ENCODE data around the gene NF1. TPM values are rescaled to one million over a fixed set of nuclear protein-coding genes. Genes with fewer than 3 reads are reported as not detected.
"Not testable (repeated sequence)": the region's sequence is repeated elsewhere in the genome, so short reads cannot be mapped to it uniquely, and the experiment has no call there.

Gene NF1
- total RNA-seq, 2 donors from 2014 or later, result 33.6 to 39.1 TPM

DNA sequence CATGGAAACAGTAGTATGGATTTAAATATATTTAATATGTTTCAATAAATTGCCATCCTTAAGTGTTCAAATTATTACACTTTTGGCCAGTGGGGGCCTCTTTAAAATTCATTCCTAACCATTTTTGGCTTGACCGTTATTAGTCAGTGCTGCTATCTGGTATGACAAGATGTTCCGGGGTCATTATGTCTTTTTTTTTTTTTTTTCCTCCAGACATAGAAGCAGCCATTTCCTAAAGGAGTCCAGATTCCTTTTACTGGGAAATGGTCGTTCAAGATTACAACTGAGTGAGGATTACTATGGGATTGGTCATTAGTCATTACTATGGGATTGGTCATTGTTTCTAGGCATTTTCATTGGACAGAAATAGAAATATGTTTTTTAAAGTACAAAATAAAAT is 53.4 kb downstream of the NF1 start:
- no peak for DNase-seq (ENCODE audit: low spot score in 2 of 2)
- Mint-ChIP-seq H3K27ac (no peak overlapping the region), H3K36me3 (no peaks in the 10 kb centered on the region), H3K9me3 (peaks cover 4 to 7% of the 10 kb centered on the region in 2 donors)
- no peak for ATAC-seq

DNA sequence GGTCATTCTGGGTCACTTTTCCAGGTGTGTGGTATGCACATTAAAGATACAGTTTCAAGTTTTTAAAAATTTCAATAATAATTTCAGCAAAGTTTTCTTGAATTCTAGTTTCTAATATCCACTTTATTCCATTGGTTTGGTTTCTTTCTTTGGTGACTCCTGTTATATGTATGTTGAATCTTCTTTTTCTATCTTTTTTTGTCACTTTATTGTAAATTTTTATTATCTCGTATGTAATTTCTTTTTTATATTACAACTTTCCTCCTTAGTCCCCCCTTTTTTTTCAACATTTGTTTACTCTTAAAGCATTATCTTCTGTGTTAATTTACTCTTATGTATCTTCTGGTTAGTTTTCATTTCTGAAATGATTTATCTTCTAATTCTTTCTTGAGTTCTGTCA is 57.5 kb downstream of the NF1 start:
- Mint-ChIP-seq H3K9me3 (peaks cover 4 to 7% of the 10 kb centered on the region in 2 donors), H3K36me3 (no peaks in the 10 kb centered on the region), H3K27ac (no peak overlapping the region)
- no peak for DNase-seq (ENCODE audit: low spot score in 2 of 2)
- no peak for ATAC-seq

DNA sequence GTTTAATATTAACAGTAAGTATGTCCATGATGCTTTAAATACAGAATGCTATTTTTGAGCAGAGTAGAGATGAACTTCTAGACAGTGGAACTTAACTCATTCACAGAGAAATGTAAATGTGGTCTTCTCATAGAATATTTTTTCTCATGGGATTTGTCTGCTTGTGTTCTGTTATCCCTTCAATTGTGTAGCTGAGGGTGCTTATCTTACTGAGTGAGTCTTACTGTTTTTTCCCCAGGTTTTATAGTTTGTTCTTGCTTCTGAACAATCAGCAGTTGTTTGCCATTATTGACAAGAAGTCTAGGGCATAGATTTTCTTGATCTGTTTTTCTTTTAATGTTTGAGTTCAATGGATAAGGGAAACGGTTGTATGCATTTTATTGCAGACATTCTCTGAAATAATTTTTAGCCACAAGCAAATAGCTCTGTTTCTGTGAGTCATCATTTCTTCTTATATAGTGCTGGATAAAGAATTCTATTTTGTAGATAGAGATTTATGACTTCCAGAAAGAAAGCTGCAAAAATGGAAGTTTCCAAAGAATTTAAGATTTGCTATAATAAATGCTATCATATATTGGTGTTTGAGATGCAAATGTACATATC is 60.5 kb downstream of the NF1 start:
- ATAC-seq (no peak), DNase-seq (ENCODE audit: low spot score in 2 of 2) (no peak)
- Mint-ChIP-seq H3K27ac (no peak overlapping the region), H3K36me3 (no peaks in the 10 kb centered on the region), H3K9me3 (peaks cover 4 to 7% of the 10 kb centered on the region in 2 donors)

DNA sequence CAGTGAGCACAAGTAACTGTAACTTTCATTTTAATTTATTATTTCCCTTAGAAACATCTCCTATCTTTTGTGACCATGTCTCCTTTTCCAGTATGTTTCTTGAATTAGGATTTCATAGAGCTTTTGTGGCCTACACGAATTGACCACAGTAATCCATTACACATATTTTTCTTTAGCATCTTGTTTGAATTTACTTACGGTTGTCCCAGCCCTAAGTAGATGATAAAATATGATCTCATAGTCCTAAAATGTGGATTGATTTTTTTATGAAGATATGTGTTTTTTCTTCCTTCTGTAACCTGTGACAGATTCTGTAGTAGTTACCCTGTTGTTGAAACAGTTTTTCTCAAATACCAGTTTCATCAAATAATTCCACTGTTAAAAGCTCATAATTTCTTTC is 61.5 kb downstream of the NF1 start:
- ATAC-seq, result no peak
- DNase-seq (ENCODE audit: low spot score in 2 of 2), result no peak
- peaks cover 4 to 7% of the 10 kb centered on the region in 2 donors for H3K9me3 Mint-ChIP-seq
- H3K36me3 Mint-ChIP-seq, result no peaks in the 10 kb centered on the region
- H3K27ac Mint-ChIP-seq, result no peak overlapping the region

- H3K36me3 Mint-ChIP-seq; H3K9me3 Mint-ChIP-seq; ATAC-seq; DNase-seq (ENCODE audit: low spot score in 2 of 2); H3K27ac Mint-ChIP-seq: not testable (repeated sequence)
These were observed 62.1 kb downstream of the NF1 start for GRCh38 chr17:31156864-31157263.

GRCh38 chr17:31158746-31159377 is 64.1 kb downstream of the NF1 start:
- peak overlapping the region in 1 of 2 donors; percentile 78 for H3K27ac Mint-ChIP-seq
- no peak for DNase-seq (ENCODE audit: low spot score in 2 of 2)
- ATAC-seq, result no peak
- no peaks in the 10 kb centered on the region for H3K9me3 Mint-ChIP-seq
- peaks cover 0 to 5% of the 10 kb centered on the region in 2 donors for H3K36me3 Mint-ChIP-seq

DNA sequence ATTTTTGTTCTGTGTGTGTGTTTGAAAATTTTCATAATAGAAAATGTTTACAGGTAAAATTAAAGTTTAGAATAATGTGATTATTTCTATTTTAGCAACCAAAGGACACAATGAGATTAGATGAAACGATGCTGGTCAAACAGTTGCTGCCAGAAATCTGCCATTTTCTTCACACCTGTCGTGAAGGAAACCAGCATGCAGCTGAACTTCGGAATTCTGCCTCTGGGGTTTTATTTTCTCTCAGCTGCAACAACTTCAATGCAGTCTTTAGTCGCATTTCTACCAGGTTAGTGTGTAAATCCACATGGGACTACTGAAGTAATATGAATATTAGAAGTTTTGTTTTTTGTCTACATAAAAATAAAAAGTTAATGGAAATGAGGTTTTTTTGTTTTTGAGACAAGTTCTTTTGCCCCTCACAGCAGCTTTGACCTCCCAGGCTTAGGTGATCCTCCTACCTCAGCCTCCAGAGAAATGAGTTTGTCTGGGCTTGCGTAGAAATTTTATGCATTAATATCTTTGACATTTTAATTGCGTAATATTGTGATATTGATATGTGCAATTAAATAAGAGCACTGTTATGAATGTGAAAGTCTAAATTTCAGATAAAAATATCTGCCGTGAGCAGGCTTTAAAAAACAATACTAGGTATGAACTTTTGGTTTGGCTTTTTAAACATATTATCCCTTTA is 68.5 kb downstream of the NF1 start:
- Mint-ChIP-seq H3K36me3 (peaks cover 0 to 5% of the 10 kb centered on the region in 2 donors), H3K27ac (no peak overlapping the region), H3K9me3 (no peaks in the 10 kb centered on the region)
- ATAC-seq (no peak), DNase-seq (ENCODE audit: low spot score in 2 of 2) (no peak)

- Mint-ChIP-seq H3K9me3 (no peaks in the 10 kb centered on the region), H3K27ac (no peak overlapping the region), H3K36me3 (peaks cover 0 to 9% of the 10 kb centered on the region in 2 donors)
- ATAC-seq (no peak), DNase-seq (ENCODE audit: low spot score in 2 of 2) (no peak)
These were observed 72.3 kb downstream of the NF1 start for GRCh38 chr17:31167111-31167510.

- no peak for ATAC-seq
- peaks cover 4% of the 10 kb centered on the region in 2 donors for H3K36me3 Mint-ChIP-seq
- no peak overlapping the region for H3K27ac Mint-ChIP-seq
- H3K9me3 Mint-ChIP-seq, result no peaks in the 10 kb centered on the region
- DNase-seq (ENCODE audit: low spot score in 2 of 2), result no peak
These were observed 76.9 kb downstream of the NF1 start for GRCh38 chr17:31171701-31172100.

GRCh38 chr17:31172388-31172787 is 77.6 kb downstream of the NF1 start:
- DNase-seq (ENCODE audit: low spot score in 2 of 2) (no peak), ATAC-seq (no peak)
- Mint-ChIP-seq H3K27ac (no peak overlapping the region), H3K36me3 (peaks cover 6 to 8% of the 10 kb centered on the region in 2 donors), H3K9me3 (peaks cover 0 to under 1% of the 10 kb centered on the region in 2 donors)

DNA sequence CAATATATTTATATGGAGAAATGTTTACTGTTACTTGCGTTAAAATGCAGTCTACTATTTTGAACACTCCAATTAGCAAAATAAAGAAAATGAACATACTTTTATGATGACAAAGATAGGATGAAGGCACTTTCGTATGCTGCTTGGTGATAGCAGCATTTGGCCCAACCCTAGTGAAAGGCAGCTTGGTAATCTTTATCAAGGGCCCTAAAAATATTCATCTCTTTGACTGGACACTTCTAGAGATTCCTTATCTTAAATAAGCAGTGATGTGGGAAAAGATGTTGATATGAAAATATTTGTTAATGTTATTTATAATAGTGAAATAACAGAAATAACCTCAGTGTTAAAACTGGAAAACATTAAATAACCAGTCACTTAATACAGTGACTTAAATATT is 79.4 kb downstream of the NF1 start:
- DNase-seq (ENCODE audit: low spot score in 2 of 2) (no peak), ATAC-seq (no peak)
- H3K27ac Mint-ChIP-seq, result no peak overlapping the region
- H3K9me3 Mint-ChIP-seq, result peaks cover 0 to 5% of the 10 kb centered on the region in 2 donors
- H3K36me3 Mint-ChIP-seq, result peaks cover 8 to 10% of the 10 kb centered on the region in 2 donors

DNA sequence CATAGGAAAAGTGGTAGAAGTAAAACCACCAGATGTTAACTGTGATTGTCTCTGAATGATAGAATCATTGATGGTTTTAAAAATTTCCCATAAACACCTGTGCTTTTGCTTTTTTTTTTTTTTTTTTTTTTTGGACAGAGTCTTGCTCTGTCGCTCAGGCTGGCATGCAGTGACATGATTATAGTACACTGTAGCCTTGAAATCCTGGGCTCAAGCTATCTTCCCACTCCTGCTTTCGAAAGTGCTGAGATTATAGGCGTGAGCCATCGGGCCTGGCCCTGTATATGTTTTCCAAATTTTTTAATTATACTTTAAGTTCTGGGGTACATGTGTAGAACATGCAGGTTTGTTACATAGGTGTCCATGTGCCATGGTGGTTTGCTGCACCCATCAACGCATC is 80.5 kb downstream of the NF1 start:
- ATAC-seq (no peak), DNase-seq (ENCODE audit: low spot score in 2 of 2) (no peak)
- no peak overlapping the region for H3K27ac Mint-ChIP-seq
- H3K9me3 Mint-ChIP-seq, result peaks cover 0 to 5% of the 10 kb centered on the region in 2 donors
- H3K36me3 Mint-ChIP-seq, result peaks cover 8 to 9% of the 10 kb centered on the region in 2 donors

DNA sequence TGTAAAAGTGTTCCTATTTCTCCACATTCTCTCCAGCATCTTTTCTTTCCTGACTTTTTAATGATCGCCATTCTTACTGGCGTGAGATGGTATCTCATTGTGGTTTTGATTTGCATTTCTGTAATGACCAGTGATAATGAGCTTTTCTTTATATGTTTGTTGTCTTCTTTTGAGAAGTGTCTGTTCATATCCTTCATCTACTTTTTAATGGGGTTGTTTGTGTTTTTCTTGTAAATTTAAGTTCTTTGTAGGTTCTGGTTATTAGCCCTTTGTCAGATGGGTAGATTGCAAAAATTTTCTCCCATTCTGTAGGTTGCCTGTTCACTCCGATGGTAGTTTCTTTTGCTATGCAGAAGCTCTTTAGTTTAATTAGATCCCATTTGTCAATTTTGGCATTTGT is 81.4 kb downstream of the NF1 start:
- not testable (repeated sequence) for ATAC-seq; H3K36me3 Mint-ChIP-seq; DNase-seq (ENCODE audit: low spot score in 2 of 2); H3K9me3 Mint-ChIP-seq; H3K27ac Mint-ChIP-seq

DNA sequence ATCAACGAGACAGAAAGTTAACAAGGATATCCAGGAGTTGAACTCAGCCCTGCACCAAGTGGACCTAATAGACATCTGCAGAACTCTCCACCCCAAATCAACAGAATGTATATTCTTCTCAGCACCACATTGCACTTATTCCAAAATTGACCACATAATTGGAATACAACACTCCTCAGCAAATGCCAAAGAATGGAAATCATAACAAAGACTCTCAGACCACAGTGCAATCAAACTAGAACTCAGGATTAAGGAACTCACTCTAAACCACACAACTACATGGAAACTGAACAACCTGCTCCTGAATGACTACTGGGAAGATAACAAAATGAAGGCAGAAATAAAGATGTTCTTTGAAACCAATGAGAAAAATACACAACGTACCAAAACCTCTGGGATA is 84.2 kb downstream of the NF1 start:
- not testable (repeated sequence) for ATAC-seq; H3K9me3 Mint-ChIP-seq; H3K27ac Mint-ChIP-seq; DNase-seq (ENCODE audit: low spot score in 2 of 2)
- H3K36me3 Mint-ChIP-seq, result peaks cover 6 to 11% of the 10 kb centered on the region in 2 donors

DNA sequence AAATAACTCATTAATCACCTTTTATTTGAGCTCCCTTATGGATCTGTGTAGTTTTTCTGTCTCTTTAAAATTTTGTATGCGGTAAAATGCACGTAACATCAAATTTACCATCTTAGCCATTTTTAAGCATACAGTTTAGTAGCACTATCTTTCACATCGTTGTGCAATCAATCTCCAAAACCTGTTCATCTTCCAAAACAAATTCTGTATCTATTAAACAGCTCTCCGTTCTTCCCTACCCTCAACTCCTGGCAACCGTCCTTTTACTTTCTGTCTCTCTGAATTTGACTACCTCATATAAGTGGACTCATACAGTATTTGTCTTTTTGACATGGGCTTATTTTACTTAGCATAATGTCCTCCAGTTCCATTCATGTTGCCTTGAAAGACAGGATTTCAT is 100.5 kb downstream of the NF1 start:
- DNase-seq (ENCODE audit: low spot score in 2 of 2) (no peak), ATAC-seq (no peak)
- Mint-ChIP-seq H3K27ac (no peak overlapping the region), H3K36me3 (no peaks in the 10 kb centered on the region), H3K9me3 (no peaks in the 10 kb centered on the region)

DNA sequence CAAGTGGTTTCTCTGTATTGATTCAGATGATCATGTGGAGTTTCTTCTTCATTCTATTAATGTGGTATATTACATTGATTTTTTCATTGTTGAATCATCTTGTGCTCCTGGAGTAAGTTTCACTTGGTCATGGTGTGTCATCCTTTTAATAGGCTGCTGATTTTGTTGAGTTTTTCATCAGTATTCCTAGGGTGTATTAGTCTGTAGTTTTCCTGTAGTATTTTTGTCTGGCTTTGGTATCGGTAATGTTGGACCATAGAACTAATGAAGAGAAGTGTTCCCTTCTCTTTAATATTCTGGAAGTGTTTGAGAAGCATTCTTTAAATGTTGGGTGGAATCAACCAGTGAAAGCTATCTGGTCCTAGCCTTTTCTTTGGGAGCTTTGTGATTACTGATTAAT is 103.2 kb downstream of the NF1 start:
- Mint-ChIP-seq H3K27ac (no peak overlapping the region), H3K36me3 (no peaks in the 10 kb centered on the region), H3K9me3 (no peaks in the 10 kb centered on the region)
- DNase-seq (ENCODE audit: low spot score in 2 of 2) (no peak), ATAC-seq (no peak)

- ATAC-seq; H3K36me3 Mint-ChIP-seq; H3K9me3 Mint-ChIP-seq; DNase-seq (ENCODE audit: low spot score in 2 of 2): not testable (repeated sequence)
- peak overlapping the region in 1 of 2 donors; percentile 65 for H3K27ac Mint-ChIP-seq
These were observed 103.9 kb downstream of the NF1 start for GRCh38 chr17:31198666-31199065.

- Mint-ChIP-seq H3K36me3 (no peaks in the 10 kb centered on the region), H3K27ac (no peak overlapping the region), H3K9me3 (no peaks in the 10 kb centered on the region)
- ATAC-seq (no peak), DNase-seq (ENCODE audit: low spot score in 2 of 2) (no peak)
These were observed 105.5 kb downstream of the NF1 start for GRCh38 chr17:31200287-31200686.
